GM19467 (cell line): ENCODE measurements around the gene OR5AU1.

Experiments
- ATAC-seq: cut with Tn5 transposase; IDR thresholded peaks from one replicate; pipeline ENCODE4 v1.9.1; 2021; ENCODE audit warnings: mild to moderate bottlenecking, moderate library complexity; ENCODE audit not compliant: unreplicated experiment

OR5AU1 gene

DNA sequence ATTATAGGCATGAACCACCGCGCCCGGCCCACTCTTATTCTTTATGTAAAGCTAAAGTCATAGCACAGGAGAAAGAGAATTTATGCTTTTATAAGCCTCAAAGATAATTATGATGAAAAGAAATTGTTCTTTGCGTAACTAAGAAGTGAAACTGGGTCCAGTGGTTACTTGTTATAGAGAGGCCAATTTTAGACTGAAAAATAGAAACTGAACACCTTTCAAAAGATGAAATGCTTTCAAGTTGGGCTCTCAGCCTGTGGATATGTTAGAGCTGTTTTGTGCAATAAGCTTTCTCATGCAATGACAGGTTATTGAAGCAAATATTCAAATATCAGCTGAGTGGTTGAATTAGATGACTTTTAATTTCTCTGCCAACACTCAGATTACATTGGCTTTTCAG is 47.1 kb downstream of the OR5AU1 start:
- ATAC-seq, result no peak

- no peak for ATAC-seq
Measured at GRCh38 chr14:21107283-21107800, 48.5 kb downstream of the OR5AU1 start.

DNA sequence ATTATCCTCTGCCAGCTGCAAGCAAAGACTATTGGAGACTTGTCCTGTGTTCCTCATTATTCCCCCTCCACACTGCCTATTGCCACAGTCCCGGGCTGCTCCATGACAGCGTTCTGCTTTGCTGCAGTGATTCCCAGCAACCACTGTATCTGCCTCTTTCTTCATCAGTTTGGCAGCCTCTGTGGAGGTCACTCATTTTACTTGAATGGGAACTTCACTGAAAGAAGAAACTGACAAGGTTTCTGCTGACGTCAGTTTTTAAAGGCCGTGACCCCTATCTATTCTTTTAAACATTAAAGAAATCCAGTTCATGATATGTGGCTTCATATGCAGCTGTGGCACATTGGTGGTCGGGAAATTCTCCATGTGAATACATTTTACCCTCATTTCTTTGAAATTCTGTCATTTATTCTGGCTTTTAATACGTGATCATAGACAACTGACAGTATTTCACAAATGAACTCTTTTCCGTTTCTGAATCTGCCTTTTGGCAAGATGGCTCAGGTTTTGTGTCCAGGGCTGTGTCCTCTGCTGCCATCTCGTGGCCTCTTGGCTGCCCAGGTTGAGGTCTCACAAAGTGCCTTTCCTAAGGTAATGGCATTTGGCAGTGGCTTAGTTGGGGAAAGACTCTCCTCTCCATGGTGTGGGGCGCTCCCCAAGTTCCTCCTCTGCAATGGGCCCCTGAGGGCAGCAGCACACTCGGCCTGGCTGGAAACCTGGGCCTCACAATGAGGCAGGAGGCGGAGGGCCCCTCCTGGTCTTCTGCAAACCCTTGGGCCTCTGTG is 49.2 kb downstream of the OR5AU1 start:
- ATAC-seq, result no peak

DNA sequence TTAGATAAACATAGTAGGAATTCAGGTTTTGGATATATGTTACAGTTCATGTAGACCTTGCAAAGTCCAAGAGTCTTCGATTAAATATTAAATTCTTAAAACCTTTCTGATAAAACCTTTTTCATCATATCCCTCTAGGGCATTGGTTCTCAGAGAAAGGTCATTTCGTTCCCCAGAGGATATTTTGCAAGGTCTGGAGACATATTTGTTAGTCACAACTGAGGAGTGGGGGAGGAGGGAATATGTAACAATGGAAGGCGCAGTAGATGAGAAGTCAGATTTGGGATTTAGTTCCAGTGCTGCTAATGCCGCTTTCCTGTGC is 49.7 kb downstream of the OR5AU1 start:
- ATAC-seq, result no peak

- ATAC-seq, result no peak
Measured at GRCh38 chr14:21105095-21105494, 50.8 kb downstream of the OR5AU1 start.
